PC-9 (cell line): ENCODE data around the gene NEIL3. TPM values are rescaled to one million over a fixed set of nuclear protein-coding genes. Genes with fewer than 3 reads are reported as not detected.

Experiments
- BruUV-seq: library from RNA; stranded (reverse); fragments of 400-500 nt; replicated peaks from 2 replicates; lab custom pipeline; 2021; lab: Mats Ljungman, UMichigan
- CTCF ChIA-PET: fragments of 300-600 bp; sonication (Branson Sonifier 250); formaldehyde crosslinking; loops from one replicate; lab custom pipeline; 2022; ENCODE audit warnings: antibody characterized with exemption; lab: Charles Lee
- POLR2A ChIA-PET: fragments of 300-600 bp; sonication (Branson Sonifier 250); formaldehyde crosslinking; loops from one replicate; lab custom pipeline; 2022; ENCODE audit warnings: antibody characterized with exemption; ENCODE audit not compliant: unreplicated experiment; lab: Charles Lee
- DNase-seq, 2 experiments: peaks; one replicate each; pipeline versions ENCODE4 v3.0.0 to v3.0.0-alpha.2; 2015 to 2022; ENCODE audit warnings: mixed read lengths in 1 of 2
- H2AFZ ChIP-seq: fragments of 200-600 bp; sonication (generic); 2 replicates; pipeline ENCODE4 v1.8.1; 2017; ENCODE audit warnings: antibody characterized with exemption
- H3F3A ChIP-seq: fragments of 200-600 bp; sonication (generic); 2 replicates; pipeline ENCODE4 v1.8.1; 2017; ENCODE audit warnings: antibody characterized with exemption, mild to moderate bottlenecking, low read depth; ENCODE audit not compliant: insufficient read depth
- H3K27ac ChIP-seq: fragments of 200-600 bp; sonication (generic); 2 replicates; pipeline ENCODE4 v1.6.1; 2016; ENCODE audit warnings: mixed run types
- H3K27me3 ChIP-seq: fragments of 200-600 bp; sonication (generic); 2 replicates; pipeline ENCODE4 v1.6.1; 2016; ENCODE audit warnings: low read depth, mixed run types; ENCODE audit not compliant: insufficient read depth
- H3K36me3 ChIP-seq: fragments of 200-600 bp; sonication (generic); 2 replicates; pipeline ENCODE4 v1.6.1; 2016; ENCODE audit warnings: low read depth, mixed run types
- H3K4me1 ChIP-seq: fragments of 200-600 bp; sonication (generic); replicated peaks from 2 replicates; pipeline ENCODE4 v1.6.1; 2016; ENCODE audit warnings: mixed run types; ENCODE audit not compliant: insufficient read depth
- H3K4me2 ChIP-seq: fragments of 200-600 bp; sonication (generic); 2 replicates; pipeline ENCODE4 v1.6.1; 2017; ENCODE audit warnings: mixed run types
- H3K4me3 ChIP-seq: fragments of 200-600 bp; sonication (generic); 2 replicates; pipeline ENCODE4 v1.6.1; 2016; ENCODE audit warnings: mixed run types
- H3K79me2 ChIP-seq: fragments of 200-600 bp; sonication (generic); 2 replicates; pipeline ENCODE4 v1.6.1; 2017; ENCODE audit warnings: low read depth, mixed run types
- H3K9me2 ChIP-seq: fragments of 200-600 bp; sonication (generic); 2 replicates; pipeline ENCODE4 v1.8.1; 2017; ENCODE audit warnings: mild to moderate bottlenecking; ENCODE audit not compliant: insufficient read depth
- H3K9me3 ChIP-seq: fragments of 200-600 bp; sonication (generic); 2 replicates; pipeline ENCODE4 v1.8.1; 2016; ENCODE audit warnings: low read depth; ENCODE audit not compliant: insufficient read depth
- H4K20me1 ChIP-seq: fragments of 200-600 bp; sonication (generic); 2 replicates; pipeline ENCODE4 v1.8.1; 2017; ENCODE audit not compliant: insufficient read depth
- CTCF ChIP-seq: fragments of 200-600 bp; sonication (generic); conservative IDR thresholded peaks from 2 replicates; pipeline ENCODE4 v1.6.1; 2017; ENCODE audit warnings: mixed run types, antibody characterized with exemption, mild to moderate bottlenecking, moderate library complexity
- EZH2 ChIP-seq: fragments of 200-600 bp; sonication (generic); IDR thresholded peaks from 2 replicates; pipeline ENCODE4 v1.8.0; 2017; ENCODE audit warnings: antibody characterized with exemption, low read depth
- intact Hi-C: fragments of 100-400 bp; cut with micrococcal nuclease; formaldehyde crosslinking; loops from one replicate; pipeline ENCODE4 v1.10.0; 2022; ENCODE audit not compliant: unreplicated experiment
- total RNA-seq: library from RNA; stranded (reverse); gene quantifications from 2 replicates; pipeline ENCODE4 v1.2.3, GENCODE V29; 2021

The NEIL3 gene
- total RNA-seq, 1 experiment from 2014 or later: 16.2 TPM

- ChIA-PET CTCF (no interaction called here), POLR2A (no interaction called here)
- H2AFZ ChIP-seq: no peak overlapping the region
- H3F3A ChIP-seq: no peaks in the 10 kb centered on the region
- H3K9me3 ChIP-seq: no peaks in the 10 kb centered on the region
- no peaks in the 10 kb centered on the region for H4K20me1 ChIP-seq
- no peaks in the 10 kb centered on the region for H3K27me3 ChIP-seq
- no peak for TF ChIP-seq EZH2
- no peak for TF ChIP-seq CTCF
- no peaks in the 10 kb centered on the region for H3K9me2 ChIP-seq
- H3K27ac ChIP-seq: no peak overlapping the region
- intact Hi-C loops: no loop called here
- no peaks in the 10 kb centered on the region for H3K36me3 ChIP-seq
- H3K4me2 ChIP-seq: no peak overlapping the region
- no peaks in the 10 kb centered on the region for H3K4me1 ChIP-seq
- no peaks in the 10 kb centered on the region for H3K79me2 ChIP-seq
- BruUV-seq: no TSS peak
- no peak overlapping the region for H3K4me3 ChIP-seq
- DNase-seq: no peak
These were observed 39.5 kb downstream of the NEIL3 start for GRCh38 chr4:177349191-177349590.

GRCh38 chr4:177351622-177352244 lies 42.1 kb downstream of the NEIL3 start:
- Histone ChIP-seq H3K79me2 (no peaks in the 10 kb centered on the region), H3K9me3 (no peaks in the 10 kb centered on the region), H3K36me3 (no peaks in the 10 kb centered on the region), H3K9me2 (no peaks in the 10 kb centered on the region), H4K20me1 (no peaks in the 10 kb centered on the region), H2AFZ (no peak overlapping the region), H3K4me2 (no peak overlapping the region), H3F3A (no peaks in the 10 kb centered on the region), H3K27ac (no peak overlapping the region), H3K27me3 (no peaks in the 10 kb centered on the region), H3K4me3 (no peak overlapping the region), H3K4me1 (no peaks in the 10 kb centered on the region)
- no peak for TF ChIP-seq EZH2
- TF ChIP-seq CTCF: no peak
- intact Hi-C loops: no loop called here
- no TSS peak for BruUV-seq
- POLR2A ChIA-PET: no interaction called here
- DNase-seq: no peak
- CTCF ChIA-PET: no interaction called here

DNA sequence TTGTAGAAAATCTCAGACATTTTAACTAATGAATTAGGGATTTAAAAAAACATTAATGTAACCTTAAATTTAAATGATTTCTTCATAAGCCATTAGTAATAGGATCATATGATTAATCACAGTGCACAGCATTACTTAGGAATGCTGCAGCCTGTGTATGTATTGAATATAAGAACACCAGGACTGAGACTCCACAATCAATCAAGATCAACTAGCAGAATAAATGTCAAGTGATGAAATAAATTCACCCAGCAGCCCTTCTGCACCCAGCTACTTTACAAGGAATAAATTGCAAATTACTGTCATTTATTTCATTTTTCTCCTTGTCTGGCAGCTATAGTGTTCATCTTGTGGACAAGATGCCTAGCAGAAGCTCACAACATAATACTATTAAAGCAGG lies 46.5 kb downstream of the NEIL3 start:
- ChIA-PET POLR2A (no interaction called here), CTCF (no interaction called here)
- Histone ChIP-seq H3K9me3 (no peaks in the 10 kb centered on the region), H2AFZ (no peak overlapping the region), H3K4me2 (no peak overlapping the region), H3K27ac (no peak overlapping the region), H3K79me2 (no peaks in the 10 kb centered on the region), H3K27me3 (no peaks in the 10 kb centered on the region), H3F3A (no peaks in the 10 kb centered on the region), H3K4me1 (no peaks in the 10 kb centered on the region), H3K36me3 (no peaks in the 10 kb centered on the region), H3K9me2 (no peaks in the 10 kb centered on the region), H4K20me1 (no peaks in the 10 kb centered on the region), H3K4me3 (no peak overlapping the region)
- TF ChIP-seq EZH2: no peak
- no peak for TF ChIP-seq CTCF
- intact Hi-C loops: no loop called here
- no TSS peak for BruUV-seq
- DNase-seq: no peak
